ENCODE measurements around the gene RPS6KC1. TPM values are rescaled to one million over a fixed set of nuclear protein-coding genes. Genes with fewer than 3 reads are reported as not detected.
"Not testable (repeated sequence)": the region's sequence is repeated elsewhere in the genome, so short reads cannot be mapped to it uniquely, and the experiment has no call there.

Gene RPS6KC1
- total RNA-seq, 1 donor from 2014 or later = 22.7 TPM

DNA sequence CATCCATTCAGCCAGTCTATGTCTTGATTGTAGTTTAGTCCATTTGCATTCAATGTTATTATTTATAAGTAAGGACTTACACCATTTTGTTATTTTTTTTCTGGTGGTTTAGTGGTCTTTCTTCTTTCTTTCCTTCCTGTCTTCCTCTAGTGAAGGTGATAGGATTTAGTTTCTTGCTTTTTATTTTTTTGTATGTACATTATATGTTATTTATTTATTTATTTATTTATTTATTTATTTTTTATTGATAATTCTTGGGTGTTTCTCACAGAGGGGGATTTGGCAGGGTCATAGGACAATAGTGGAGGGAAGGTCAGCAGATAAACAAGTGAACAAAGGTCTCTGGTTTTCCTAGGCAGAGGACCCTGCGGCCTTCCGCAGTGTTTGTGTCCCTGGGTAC lies 99.0 kb downstream of the RPS6KC1 start:
- not testable (repeated sequence) for DNase-seq (ENCODE audit: low spot score)

GRCh38 chr1:213154056-213154685 lies 103.1 kb downstream of the RPS6KC1 start:
- DNase-seq (ENCODE audit: low spot score) = no peak

DNA sequence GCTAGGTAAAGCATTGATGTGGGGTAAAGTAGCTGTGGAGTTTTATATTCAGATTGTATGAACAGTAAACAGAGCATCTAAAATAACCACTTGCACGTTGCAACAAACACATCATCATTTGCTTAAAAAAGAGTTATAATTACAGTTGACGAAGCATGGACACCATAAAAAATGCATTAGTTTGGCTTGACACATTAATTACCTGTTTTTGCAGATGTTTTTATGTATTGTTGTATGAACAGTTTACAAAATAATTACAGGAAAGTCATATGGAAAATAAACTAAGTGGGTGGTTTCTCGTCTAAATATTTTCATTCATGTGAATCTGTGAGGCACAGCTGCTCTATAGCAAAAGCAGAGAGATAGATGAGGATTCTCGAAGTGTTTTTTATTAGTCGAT lies 108.3 kb downstream of the RPS6KC1 start:
- DNase-seq (ENCODE audit: low spot score) = no peak

DNA sequence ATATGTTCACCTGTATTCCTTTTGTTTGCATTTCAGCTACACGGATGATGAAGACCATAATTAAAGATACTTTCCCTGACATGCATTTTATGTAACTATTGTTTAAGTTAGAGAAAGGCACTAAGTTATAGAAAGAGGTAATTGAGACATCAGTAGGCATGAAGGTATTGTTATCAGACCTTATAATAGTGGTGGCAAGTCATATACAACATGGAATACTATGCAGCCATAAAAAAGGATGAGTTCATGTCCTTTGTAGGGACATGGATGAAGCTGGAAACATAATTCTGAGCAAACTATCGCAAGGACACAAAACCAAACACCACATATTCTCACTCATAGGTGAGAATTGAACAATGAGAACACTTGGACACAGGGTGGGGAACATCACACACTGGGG lies 109.4 kb downstream of the RPS6KC1 start:
- DNase-seq (ENCODE audit: low spot score) = not testable (repeated sequence)

DNA sequence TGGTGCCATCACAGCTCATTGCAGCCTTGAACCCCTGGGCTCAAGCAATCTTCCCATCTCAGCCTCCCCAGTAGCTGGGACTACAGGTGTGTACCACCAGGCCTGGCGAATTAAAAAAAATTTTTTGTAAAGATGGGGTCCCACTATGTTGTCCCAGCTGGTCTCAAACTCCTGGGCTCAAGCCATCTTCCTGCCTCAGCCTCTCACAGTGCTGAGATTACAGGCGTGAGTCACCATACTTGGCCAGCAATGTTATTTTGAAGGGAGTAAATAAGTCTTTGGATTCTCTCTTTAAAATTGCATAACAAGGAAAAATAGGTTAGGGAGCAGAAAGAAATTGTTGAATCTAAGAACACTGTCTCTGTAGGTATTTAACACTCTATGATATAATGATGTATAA lies 111.3 kb downstream of the RPS6KC1 start:
- no peak for DNase-seq (ENCODE audit: low spot score)

DNA sequence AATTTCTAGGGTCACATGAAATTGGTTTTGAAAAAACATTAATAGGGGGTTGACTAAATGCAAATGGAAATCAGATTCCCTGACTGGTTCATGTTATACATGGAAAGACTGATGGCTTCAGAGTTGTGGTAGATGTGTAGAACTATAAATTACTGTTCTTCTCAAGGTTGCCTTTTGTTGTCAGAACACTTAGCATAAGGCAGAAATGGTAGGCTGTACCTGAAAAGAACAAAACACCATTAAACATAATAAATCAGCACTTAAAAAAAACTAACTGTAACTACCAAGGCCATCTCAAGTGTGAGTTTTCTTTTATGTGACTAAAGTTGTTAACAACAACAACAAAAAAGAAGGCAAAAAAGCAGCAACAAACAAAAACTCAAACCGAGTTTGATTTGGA lies 111.8 kb downstream of the RPS6KC1 start:
- DNase-seq (ENCODE audit: low spot score) = no peak

- no peak for DNase-seq (ENCODE audit: low spot score)
Observed at GRCh38 chr1:213163278-213163711, 112.3 kb downstream of the RPS6KC1 start.

GRCh38 chr1:213164561-213164960 lies 113.5 kb downstream of the RPS6KC1 start:
- DNase-seq (ENCODE audit: low spot score) = no peak

DNA sequence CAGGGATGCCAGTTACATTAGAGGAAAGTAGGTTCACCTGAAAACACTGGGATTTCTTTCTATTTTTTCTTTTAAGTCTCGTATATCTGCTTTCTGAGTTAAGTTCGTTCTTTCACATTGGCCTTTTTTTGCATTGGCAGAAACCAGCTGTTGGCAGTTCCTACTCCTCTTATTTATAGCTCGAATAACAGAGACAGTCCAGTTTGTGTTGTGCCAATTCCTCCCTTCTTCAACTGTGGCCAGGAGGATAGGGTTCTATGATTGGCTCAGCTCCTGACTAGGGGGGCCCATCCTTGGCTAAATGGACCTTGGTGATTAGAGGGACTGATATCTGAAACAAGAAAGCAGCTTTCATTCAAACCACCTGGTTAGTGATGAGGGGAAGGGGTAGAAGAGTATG lies 115.8 kb downstream of the RPS6KC1 start:
- DNase-seq (ENCODE audit: low spot score) = no peak

DNA sequence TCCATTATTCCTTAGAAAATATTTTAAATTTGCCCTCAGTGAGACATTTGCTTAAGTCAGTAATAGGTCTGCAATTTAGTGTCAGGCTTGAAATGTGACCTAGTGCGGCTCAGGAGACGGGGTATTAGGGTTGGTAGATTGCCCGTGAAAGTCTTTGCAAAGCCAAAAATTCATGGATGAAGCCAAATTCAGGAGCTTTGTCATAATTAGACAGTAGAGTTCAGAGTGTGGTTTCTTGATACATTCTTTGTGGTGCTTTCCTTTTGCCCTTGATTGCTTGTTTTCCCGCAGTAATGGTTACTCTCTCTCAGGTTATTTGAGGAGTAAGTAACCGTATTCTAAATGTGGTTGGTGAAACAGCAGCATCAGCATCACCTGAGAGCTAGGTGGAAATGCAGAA lies 120.7 kb downstream of the RPS6KC1 start:
- DNase-seq (ENCODE audit: low spot score) = no peak

GRCh38 chr1:213176341-213176740 lies 125.3 kb downstream of the RPS6KC1 start:
- DNase-seq (ENCODE audit: low spot score) = no peak

DNA sequence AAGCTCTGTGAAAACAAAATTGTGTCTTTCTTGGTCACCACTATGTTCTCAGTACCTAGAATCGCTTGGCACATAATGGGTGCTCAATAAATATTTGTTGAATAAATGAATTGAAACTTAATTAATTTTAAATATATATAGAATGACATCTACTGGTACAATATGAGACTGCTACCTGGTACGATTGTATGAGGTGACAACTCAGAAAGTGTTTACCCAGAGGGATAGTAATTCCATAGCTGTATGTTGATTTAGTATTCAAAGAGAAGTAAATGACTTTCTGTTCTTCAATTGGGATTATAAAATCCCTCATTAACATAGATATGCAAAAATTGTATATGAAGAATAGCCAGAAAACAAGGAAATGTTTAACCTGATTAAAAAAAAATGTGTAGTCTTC lies 128.7 kb downstream of the RPS6KC1 start:
- no peak for DNase-seq (ENCODE audit: low spot score)

DNA sequence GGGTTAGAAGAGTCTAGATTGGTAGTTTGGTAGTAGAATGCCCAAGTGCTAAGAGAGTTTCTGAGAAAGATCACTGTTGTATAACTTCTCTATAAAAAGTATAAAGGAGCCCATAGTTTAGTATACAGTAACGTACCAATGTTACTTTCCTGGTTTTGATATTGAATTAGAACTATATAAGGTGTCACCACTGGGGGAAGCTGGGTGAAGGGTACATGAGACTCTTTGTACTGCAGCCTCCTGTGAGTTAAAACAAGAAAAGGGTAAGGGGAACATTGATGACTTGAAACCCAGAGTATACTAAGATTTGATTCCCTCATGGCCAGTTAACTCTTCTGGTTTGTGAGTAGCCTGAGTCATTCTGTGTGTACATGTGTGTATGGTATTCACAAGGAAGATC lies 129.8 kb downstream of the RPS6KC1 start:
- DNase-seq (ENCODE audit: low spot score) = no peak

GRCh38 chr1:213183036-213183672 lies 132.1 kb downstream of the RPS6KC1 start:
- no peak for DNase-seq (ENCODE audit: low spot score)

GRCh38 chr1:213186168-213186567 lies 135.1 kb downstream of the RPS6KC1 start:
- DNase-seq (ENCODE audit: low spot score) = no peak

- DNase-seq (ENCODE audit: low spot score) = no peak
Observed at GRCh38 chr1:213192026-213192425, 141.0 kb downstream of the RPS6KC1 start.

- DNase-seq (ENCODE audit: low spot score) = no peak
Observed at GRCh38 chr1:213194383-213194782, 143.3 kb downstream of the RPS6KC1 start.

- no peak for DNase-seq (ENCODE audit: low spot score)
Observed at GRCh38 chr1:213194855-213195254, 143.8 kb downstream of the RPS6KC1 start.

- DNase-seq (ENCODE audit: low spot score) = not testable (repeated sequence)
Observed at GRCh38 chr1:213196328-213197054, 145.4 kb downstream of the RPS6KC1 start.

DNA sequence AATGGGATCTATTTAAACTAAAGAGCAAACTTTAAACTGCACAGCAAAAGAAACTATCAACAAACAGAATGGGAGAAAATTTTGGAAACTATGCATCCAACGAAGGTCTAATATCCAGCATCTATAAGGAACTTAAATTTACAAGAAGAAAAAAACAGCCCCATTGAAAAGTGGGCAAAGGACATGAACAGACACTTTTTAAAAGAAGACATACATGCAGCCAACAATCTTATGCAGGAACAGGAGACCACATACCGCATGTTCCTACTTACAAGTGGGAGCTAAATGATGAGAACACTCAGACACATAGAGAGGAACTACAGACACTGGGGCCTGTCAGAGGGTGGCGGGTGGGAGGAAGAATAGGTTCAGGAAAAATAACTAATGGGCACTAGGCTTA lies 149.6 kb downstream of the RPS6KC1 start:
- no peak for DNase-seq (ENCODE audit: low spot score)

- no peak for DNase-seq (ENCODE audit: low spot score)
Observed at GRCh38 chr1:213201380-213202155, 150.5 kb downstream of the RPS6KC1 start.

DNA sequence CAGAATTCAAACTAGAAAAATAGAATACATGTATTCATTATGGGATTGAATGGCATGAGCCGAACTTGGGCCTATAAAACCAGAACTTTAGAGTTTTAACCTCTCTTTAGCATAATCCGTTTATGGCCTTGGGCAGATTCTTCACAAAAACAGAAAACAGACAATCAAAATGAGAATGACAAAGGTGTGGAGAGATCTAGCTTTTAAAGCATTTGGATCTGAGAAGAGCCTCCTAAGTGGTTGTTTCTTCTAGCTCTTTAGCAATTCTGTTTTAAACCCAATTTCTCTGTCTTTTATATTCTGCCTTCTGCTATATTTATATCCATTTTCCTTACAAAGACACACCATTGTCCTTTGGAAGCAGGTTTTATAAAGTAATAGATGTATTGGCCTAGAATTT lies 160.2 kb downstream of the RPS6KC1 start:
- DNase-seq (ENCODE audit: low spot score) = no peak

Measured in mesenteric fat pad (tissue), 1 donor.